Muscle layer of duodenum (tissue), 2 donors: ENCODE data around the gene MMEL1.
"Not testable (repeated sequence)": the region's sequence is repeated elsewhere in the genome, so short reads cannot be mapped to it uniquely, and the experiment has no call there.

Experiments used
- H3K27ac ChIP-seq: one replicate; pipeline ENCODE4 v1.7.0; 2013; ENCODE audit warnings: mild to moderate bottlenecking, low read length
- H3K27me3 ChIP-seq: one replicate; pipeline ENCODE4 v1.7.0; 2013; ENCODE audit warnings: low read depth, mild to moderate bottlenecking, control low read depth, low read length
- H3K36me3 ChIP-seq, 2 donors: one replicate each; pipeline ENCODE4 v1.7.0; 2013; ENCODE audit warnings: low read length in 2 of 2, control low read depth in 1 of 2, mild to moderate bottlenecking in 1 of 2; ENCODE audit not compliant: insufficient read depth in 2 of 2, control insufficient read depth in 1 of 2
- H3K4me1 ChIP-seq, 2 donors: one replicate each; pipeline ENCODE4 v1.7.0; 2013; ENCODE audit warnings: low read length in 2 of 2, mild to moderate bottlenecking in 2 of 2, control low read depth in 1 of 2, moderate library complexity in 1 of 2; ENCODE audit not compliant: insufficient read depth in 2 of 2, control insufficient read depth in 1 of 2
- H3K4me3 ChIP-seq, 2 donors: one replicate each; pipeline ENCODE4 v1.7.0; 2013; ENCODE audit warnings: low read length in 2 of 2, low read depth in 1 of 2, mild to moderate bottlenecking in 1 of 2
- H3K9me3 ChIP-seq, 2 donors: one replicate each; pipeline ENCODE4 v1.7.0; 2013; ENCODE audit warnings: low read length in 2 of 2, control low read depth in 1 of 2, mild to moderate bottlenecking in 1 of 2; ENCODE audit not compliant: control insufficient read depth in 1 of 2
- donor health status: healthy.

MMEL1 gene

DNA sequence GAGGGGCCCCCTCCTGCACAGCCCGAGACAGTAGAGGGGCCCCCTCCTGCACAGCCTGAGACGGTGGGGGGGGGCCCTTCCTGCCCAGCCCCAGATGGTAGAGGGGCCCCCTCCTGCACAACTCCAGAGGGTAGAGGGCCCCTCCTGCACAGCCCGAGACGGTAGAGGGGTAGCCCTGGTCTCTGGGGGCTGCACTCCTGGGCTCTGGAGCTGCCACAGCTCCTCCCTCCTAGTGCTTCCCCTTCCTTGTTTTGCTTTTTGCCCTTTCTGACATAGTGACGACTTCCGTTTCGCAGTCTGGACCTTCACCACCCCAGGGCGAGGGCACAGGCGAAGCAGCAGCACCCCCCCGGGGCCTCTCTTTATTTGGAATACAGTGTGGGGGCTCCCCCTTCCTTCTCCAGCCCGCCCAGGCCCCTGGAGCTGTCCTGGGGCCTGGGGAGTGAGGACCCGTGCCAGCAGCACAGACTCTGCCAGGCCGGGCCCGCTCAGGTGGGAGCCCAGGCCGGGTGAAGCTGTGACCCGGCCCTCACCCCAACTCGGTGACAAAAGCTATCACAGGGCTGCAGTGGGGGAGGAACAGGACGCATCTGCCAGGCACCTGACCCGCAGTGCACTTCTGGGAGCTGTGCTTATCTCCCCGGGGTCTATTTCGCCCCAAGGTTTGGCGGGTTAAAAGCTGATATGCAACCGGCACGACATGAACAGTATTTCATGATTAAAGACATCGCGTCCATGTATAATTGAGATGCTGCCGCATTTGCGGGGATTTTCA is 47.3 kb downstream of the MMEL1 start:
- Histone ChIP-seq H3K4me3 (peak overlapping the region; percentile 80 to 82), H3K27me3 (no peaks in the 10 kb centered on the region), H3K4me1 (peaks cover 0 to 34% of the 10 kb centered on the region in 2 donors), H3K36me3 (peaks cover 0 to 10% of the 10 kb centered on the region in 2 donors), H3K9me3 (no peaks in the 10 kb centered on the region), H3K27ac (peak overlapping the region; percentile 97)

DNA sequence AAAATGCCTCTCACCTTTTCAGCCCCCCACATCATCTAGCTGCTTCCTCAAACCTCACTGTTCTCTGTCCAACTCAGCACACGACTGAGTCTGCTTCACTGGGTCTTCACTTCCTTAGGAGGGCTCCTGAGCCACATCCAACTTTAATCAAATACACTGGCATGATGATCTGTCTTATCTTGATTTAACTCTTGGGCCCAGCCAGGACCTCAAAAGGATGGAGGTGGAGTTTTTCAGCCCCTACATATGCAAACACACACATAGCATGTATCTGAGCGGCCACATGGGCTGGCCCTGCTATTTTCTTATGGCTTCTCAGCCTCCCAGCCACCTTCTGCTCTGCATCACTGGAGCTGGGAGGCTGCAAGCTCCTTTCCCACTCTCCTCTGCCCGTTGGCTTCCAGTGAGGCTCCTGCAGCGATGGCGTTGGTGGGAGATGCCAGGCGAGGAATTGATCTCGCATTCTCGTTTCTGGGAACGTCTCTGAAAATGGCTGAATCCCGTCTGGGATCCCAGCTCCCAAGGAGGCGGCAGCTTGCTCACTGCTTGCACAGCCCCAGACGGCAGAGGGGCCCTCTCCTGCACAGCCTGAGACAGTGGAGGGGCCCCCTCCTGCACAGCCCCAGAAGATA is 48.0 kb downstream of the MMEL1 start:
- Histone ChIP-seq H3K27me3 (no peaks in the 10 kb centered on the region), H3K27ac (peak overlapping the region; percentile 97), H3K36me3 (peaks cover 0 to 10% of the 10 kb centered on the region in 2 donors), H3K4me1 (peaks cover 0 to 34% of the 10 kb centered on the region in 2 donors), H3K4me3 (peak overlapping the region in 1 of 2 donors; percentile 82), H3K9me3 (no peaks in the 10 kb centered on the region)

DNA sequence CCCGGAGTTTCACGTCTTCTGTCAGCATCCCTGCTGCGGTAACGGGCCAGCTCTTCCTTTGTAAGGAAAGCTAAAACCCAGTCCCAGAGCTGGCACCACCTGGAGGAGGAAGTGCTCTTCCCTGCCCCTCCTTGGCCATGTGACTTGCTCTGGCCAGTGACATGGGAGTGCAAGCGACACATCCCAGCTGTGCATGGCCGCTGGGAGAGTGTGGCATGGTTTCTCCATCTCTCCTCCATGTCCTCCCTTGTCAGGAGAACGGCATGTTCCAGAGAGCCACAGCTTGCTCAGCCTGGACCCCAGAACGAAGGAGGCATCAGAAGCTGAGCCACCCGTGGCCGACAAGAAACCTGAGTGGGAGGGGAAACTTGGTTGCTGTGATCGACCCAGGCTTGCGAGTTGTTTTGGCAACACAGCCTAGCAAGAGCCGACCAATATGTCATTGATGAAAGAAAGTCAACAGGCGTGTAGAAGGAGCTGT is 48.9 kb downstream of the MMEL1 start:
- peaks cover 0 to 34% of the 10 kb centered on the region in 2 donors for H3K4me1 ChIP-seq
- H3K27me3 ChIP-seq: no peaks in the 10 kb centered on the region
- no peak overlapping the region for H3K27ac ChIP-seq
- H3K9me3 ChIP-seq: no peaks in the 10 kb centered on the region
- peaks cover 0 to 2% of the 10 kb centered on the region in 2 donors for H3K36me3 ChIP-seq
- no peak overlapping the region for H3K4me3 ChIP-seq

DNA sequence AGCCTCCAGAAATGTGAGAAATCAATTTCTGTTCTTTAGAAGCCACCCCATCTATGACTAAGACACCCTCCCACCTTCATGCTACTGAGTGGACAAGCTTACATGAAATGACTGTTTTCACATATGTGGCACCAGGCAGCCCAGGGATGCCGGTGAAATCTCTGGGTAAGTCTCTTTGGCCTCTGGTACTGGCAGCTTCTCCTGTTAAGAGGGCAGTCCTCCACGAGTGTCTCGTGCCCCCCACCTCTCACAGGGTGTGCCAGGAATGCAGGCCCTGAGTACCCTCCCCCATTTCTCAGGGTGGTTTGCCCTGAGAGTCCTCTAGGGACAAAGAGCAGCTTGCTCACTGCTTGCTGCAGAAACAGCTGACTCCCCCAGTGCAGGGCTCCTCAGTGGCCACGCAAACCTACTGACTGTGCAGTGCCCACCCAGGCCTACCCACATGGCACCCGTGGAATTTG is 49.5 kb downstream of the MMEL1 start:
- peaks cover 0 to 34% of the 10 kb centered on the region in 2 donors for H3K4me1 ChIP-seq
- H3K36me3 ChIP-seq: no peaks in the 10 kb centered on the region
- H3K27ac ChIP-seq: no peak overlapping the region
- H3K9me3 ChIP-seq: no peaks in the 10 kb centered on the region
- no peaks in the 10 kb centered on the region for H3K27me3 ChIP-seq
- no peak overlapping the region for H3K4me3 ChIP-seq

DNA sequence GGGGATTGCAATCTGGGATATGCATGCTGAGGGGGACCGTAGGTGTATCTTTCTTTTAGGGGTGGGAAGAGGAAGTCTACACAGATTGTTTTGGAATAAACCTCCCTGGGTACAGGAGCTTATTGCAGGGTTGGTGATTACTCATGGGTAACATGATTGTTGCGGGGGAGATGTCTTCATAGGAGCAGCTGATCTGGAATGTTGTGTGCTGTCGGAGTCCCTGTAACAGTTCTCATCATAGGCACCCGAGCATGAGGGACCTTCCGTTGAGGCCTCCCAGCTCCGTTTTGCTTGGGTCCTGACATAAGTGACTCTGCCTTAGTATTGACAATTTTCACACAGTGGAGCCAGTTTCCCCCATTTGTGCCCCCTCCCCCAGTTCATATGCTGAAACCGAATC is 50.4 kb downstream of the MMEL1 start:
- Histone ChIP-seq H3K4me1 (peaks cover 0 to 28% of the 10 kb centered on the region in 2 donors), H3K27me3 (no peaks in the 10 kb centered on the region), H3K27ac (no peak overlapping the region), H3K9me3 (no peaks in the 10 kb centered on the region), H3K4me3 (no peak overlapping the region), H3K36me3 (no peaks in the 10 kb centered on the region)

DNA sequence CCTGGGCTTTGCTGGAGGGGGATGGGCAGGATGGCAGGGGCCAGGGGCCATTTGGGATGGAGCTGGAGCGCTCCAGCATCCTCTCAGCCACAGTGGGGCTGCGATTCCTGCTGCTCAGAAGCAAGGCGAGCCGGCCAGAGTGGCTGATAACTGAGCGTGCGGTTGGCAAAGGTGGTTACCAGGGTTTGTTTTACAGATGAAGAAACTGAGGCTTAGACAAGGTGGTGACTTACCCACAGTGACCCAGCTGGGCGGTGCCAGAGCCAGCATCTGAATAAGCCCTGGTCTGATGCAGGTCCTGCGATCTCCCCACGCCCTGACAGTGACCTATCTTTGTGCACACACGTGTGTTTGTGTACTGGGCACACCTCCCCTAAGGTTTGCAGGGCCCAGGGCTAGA is 52.1 kb downstream of the MMEL1 start:
- Histone ChIP-seq H3K4me3 (no peak overlapping the region), H3K9me3 (no peaks in the 10 kb centered on the region), H3K4me1 (peaks cover 0 to 23% of the 10 kb centered on the region in 2 donors), H3K36me3 (no peaks in the 10 kb centered on the region), H3K27ac (no peak overlapping the region), H3K27me3 (no peaks in the 10 kb centered on the region)

DNA sequence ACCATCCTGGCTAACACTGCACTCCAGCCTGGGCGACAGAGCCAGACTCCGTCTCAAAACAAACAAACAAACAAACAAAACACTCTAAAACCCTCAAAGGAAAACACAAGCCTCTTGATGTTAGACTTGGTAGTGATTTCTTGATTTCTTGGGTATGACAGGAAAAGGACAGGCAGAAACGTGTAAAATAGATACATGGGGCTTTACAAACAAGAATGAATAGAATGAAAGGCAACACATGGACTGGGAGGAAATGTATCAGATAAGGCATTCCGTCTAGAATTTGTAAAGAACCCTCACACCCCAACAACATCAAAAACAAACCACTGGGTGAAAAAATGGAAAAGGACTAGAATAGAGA is 54.1 kb downstream of the MMEL1 start:
- H3K9me3 ChIP-seq: peaks cover 0 to 1% of the 10 kb centered on the region in 2 donors
- H3K4me3 ChIP-seq: no peak overlapping the region
- H3K27ac ChIP-seq: peak overlapping the region; percentile 76
- peaks cover 0 to 4% of the 10 kb centered on the region in 2 donors for H3K4me1 ChIP-seq
- no peaks in the 10 kb centered on the region for H3K27me3 ChIP-seq
- H3K36me3 ChIP-seq: no peaks in the 10 kb centered on the region

DNA sequence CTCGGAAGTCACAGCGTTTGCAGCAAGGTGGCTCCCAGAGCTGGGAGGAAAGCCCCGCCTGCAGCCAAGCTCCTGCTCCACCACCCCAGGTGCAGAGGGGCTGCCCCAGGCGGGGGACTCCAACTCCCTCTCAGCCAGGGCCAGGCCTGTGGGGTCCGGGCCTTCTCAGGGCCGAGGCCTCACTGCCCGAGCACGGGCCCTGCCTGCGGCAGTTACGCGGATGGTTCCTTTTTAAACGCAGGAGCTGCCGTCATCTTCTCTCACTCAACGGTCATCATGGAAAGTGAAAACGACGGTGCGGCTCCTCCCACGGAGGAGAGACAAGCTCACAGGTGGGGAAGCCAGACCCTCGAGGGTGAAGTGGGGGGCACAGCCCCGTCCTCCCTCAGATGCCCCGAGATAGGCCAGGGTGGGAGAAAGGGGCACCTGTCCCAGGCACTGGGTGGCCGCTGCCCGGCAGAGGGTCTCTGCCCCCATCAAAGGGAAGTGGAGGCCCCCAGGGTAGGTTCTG is 55.2 kb downstream of the MMEL1 start:
- peaks cover 7 to 11% of the 10 kb centered on the region in 2 donors for H3K9me3 ChIP-seq
- not testable (repeated sequence) for H3K4me1 ChIP-seq, H3K4me3 ChIP-seq, H3K36me3 ChIP-seq, H3K27me3 ChIP-seq
- H3K27ac ChIP-seq: peak overlapping the region; percentile 39

DNA sequence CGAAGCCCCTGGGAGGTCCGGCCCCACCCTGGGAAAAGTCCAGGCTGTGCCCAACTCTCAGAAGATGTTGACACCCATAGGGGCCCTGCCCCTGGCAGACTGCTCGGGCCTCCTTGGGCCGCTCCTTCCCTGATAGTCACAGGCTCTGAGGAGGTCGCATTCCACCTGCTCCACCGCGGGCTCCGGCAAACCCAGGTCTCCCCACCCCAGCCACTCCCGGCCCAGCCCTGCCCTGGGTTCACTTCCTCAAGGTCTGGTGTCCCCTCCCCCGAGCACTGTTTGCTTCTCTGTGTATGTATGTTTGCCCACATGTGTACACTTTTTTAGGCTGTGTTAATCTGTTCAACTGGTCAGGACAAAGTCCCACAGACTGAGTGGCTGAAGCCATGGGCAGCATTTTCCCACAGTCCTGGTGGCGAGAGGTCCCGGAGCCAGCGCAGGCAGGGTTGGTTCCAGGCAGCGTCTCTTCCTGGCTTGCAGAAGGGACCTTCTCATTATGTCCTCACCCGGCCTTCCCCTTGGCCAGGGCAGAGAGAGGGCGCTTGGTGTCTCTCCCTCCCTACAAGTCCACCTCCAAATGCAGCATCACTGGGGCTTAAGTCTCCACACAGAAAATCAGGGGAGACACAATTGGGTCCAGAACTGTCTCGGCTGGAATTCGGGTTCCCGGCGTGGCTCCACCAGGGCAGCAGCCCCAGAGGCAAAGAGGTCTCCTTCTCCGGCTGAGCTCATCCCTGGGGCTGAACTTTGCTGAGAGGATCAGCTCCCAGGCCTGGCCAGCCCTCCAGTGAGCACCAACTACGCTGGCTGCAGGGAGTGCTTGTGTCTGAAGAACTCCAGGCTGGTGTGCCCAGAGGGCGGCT is 56.8 kb downstream of the MMEL1 start:
- Histone ChIP-seq H3K9me3 (peaks cover 7 to 11% of the 10 kb centered on the region in 2 donors), H3K27ac (peak overlapping the region; percentile 74), H3K4me3 (no peak overlapping the region)

DNA sequence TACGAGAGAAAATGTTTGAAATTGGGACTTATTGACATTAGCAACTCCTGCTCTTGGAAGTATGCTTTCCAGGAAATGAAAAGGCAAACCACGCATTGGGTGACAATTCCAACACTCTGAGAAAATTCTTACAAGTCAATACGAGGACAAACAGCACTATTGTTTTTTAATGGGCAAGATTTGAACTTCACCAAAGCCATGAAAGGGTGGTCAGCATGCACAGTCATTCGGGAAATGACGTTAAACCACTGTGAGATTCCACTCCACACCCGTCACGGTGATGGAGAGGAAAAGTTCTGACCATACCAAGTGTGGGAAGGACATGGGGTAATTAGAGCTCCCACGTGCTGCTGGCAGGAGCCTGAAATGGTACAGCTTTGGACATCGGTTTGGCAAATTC is 58.5 kb downstream of the MMEL1 start:
- Histone ChIP-seq H3K27ac (no peak overlapping the region), H3K9me3 (peaks cover 7 to 11% of the 10 kb centered on the region in 2 donors), H3K4me1 (no peaks in the 10 kb centered on the region), H3K36me3 (no peaks in the 10 kb centered on the region), H3K4me3 (no peak overlapping the region), H3K27me3 (no peaks in the 10 kb centered on the region)

More for the DNA sequence above, 56.8 kb downstream of the MMEL1 start:
- no peaks in the 10 kb centered on the region for H3K4me1 ChIP-seq
- H3K27me3 ChIP-seq: no peaks in the 10 kb centered on the region
- H3K36me3 ChIP-seq: no peaks in the 10 kb centered on the region
